ENCODE results near the gene LRRTM2. TPM values are rescaled to one million over a fixed set of nuclear protein-coding genes. Genes with fewer than 3 reads are reported as not detected.

LRRTM2 gene
- total RNA-seq, 1 donor from 2014 or later = not detected

DNA sequence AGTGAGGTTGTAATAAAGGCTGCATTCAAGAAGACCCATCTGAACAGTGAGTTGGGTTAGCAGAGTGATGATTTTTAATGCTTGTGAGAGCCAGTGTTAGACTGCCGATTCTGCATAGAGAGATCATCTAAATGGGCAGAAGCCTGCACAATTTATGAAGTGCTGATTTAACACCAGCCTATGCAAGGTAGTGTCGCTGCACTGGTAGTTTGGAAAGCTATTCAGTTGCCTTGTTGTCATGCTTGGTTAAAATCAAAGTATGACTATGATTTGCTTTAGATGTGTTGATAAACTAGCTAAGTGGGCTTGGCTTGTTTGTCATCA lies 379 bp upstream of the LRRTM2 start:
- no peak overlapping the region for H3K4me3 ChIP-seq
- H3K36me3 ChIP-seq = no peaks in the 10 kb centered on the region
- no peak for DNase-seq
- H3K27ac ChIP-seq (replicated peaks) = no peak overlapping the region
- TF ChIP-seq, protein P1, sequence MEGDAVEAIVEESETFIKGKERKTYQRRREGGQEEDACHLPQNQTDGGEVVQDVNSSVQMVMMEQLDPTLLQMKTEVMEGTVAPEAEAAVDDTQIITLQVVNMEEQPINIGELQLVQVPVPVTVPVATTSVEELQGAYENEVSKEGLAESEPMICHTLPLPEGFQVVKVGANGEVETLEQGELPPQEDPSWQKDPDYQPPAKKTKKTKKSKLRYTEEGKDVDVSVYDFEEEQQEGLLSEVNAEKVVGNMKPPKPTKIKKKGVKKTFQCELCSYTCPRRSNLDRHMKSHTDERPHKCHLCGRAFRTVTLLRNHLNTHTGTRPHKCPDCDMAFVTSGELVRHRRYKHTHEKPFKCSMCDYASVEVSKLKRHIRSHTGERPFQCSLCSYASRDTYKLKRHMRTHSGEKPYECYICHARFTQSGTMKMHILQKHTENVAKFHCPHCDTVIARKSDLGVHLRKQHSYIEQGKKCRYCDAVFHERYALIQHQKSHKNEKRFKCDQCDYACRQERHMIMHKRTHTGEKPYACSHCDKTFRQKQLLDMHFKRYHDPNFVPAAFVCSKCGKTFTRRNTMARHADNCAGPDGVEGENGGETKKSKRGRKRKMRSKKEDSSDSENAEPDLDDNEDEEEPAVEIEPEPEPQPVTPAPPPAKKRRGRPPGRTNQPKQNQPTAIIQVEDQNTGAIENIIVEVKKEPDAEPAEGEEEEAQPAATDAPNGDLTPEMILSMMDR (IDR thresholded peaks at IDR 0.05; ENCODE audit: borderline replicate concordance) = no peak
- H3K9me3 ChIP-seq (replicated peaks) = peaks cover 4% of the 10 kb centered on the region
- intact Hi-C loops (cut with micrococcal nuclease) = no loop called here
- H3K27me3 ChIP-seq (ENCODE audit: low read depth) = no peaks in the 10 kb centered on the region
- H3K4me1 ChIP-seq = peaks cover 78% of the 10 kb centered on the region

DNA sequence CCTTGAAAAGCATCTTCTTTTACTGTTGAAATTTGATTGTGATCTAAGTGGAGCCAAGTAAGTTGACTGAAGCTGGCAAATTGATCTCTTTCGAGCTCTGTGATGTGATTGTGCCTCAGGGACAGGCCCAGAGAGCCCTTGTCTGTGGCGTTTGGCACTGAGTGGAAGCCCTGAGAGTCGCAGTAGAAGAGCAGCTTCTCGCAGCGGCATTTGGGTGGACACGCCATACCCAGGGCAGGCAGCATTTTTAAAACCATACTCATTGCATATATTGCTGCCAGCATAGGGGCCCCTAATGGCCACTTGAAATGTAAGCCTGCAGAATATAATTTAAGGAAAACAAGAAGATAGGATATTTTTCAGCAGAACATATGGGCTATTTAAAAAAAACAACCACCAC lies 894 bp downstream of the LRRTM2 start:
- Histone ChIP-seq H3K36me3 (no peaks in the 10 kb centered on the region), H3K27me3 (ENCODE audit: low read depth) (no peaks in the 10 kb centered on the region), H3K4me3 (no peak overlapping the region), H3K4me1 (peaks cover 85% of the 10 kb centered on the region), H3K27ac (replicated peaks) (no peak overlapping the region), H3K9me3 (replicated peaks) (peaks cover 4% of the 10 kb centered on the region)
- intact Hi-C loops (cut with micrococcal nuclease) = no loop called here
- DNase-seq = no peak
- TF ChIP-seq, protein P1 (IDR thresholded peaks at IDR 0.05; ENCODE audit: borderline replicate concordance) = no peak

DNA sequence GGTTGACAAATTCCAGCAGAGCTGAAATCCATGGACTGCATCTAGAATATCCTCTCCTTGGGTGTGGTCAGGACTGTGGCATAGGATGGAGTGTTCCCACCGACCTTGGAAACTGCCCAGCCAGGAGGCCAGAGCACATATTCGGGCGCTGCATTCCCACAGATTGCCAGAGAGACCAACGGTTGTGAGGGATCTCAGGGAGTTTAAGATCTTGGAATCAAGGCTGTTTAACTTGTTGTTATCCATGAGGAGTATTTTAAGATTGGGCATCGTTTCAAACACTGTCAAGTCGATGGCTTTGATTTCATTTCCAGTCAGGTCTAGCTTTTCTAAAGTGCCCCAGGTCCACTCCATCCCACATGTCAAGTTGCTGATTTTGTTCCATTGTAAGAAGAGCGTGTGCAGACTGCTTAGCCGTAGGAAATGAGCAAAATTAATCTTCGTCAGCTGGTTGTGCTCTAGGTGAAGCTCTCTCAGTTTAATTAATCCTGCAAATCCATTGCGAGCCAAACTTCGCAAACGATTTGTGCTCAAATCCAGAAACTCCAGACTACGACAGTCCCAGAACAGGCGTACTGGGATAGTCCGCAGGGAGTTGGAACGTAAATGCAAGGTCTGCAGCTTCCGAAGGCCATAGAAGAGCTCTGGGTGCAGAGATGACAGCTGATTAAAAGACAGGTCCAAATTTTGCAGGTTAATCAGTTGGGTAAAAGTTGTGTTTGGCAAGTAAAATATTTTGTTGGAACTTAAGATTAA lies 1.5 kb downstream of the LRRTM2 start:
- H3K4me1 ChIP-seq = peaks cover 85% of the 10 kb centered on the region
- no peak overlapping the region for H3K27ac ChIP-seq (replicated peaks)
- no peaks in the 10 kb centered on the region for H3K27me3 ChIP-seq (ENCODE audit: low read depth)
- intact Hi-C loops (cut with micrococcal nuclease) = no loop called here
- DNase-seq = no peak
- no peaks in the 10 kb centered on the region for H3K36me3 ChIP-seq
- H3K4me3 ChIP-seq = no peak overlapping the region
- TF ChIP-seq, protein P1 (IDR thresholded peaks at IDR 0.05; ENCODE audit: borderline replicate concordance) = no peak
- peaks cover 4% of the 10 kb centered on the region for H3K9me3 ChIP-seq (replicated peaks)

DNA sequence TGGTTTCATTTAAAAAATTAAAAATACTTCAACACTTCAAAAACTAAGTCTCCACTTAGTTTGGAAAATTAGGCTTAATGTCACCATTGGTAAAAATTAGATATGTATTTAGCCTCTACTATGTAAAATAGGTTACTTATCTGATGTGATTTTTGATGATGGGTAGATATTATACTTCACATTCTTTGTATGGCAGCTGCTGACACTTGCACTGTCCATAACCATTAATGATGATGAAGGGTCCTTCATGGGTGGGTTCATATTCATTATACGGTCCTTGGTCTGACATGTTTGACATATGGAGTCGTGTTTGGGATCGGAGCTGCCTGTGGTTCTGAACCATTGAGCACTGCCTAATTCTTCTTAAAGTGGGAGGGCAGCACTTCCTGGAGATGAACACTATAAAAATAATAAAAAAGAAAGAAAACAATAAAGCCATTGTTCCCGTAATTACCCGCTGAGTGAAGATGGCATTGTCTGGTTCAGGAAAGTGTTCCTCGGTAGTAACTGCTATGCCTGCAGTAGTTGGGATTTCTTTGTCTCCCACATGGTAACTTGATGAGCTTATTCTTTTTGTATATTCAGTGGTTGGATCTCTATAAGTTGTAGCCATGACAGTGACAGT lies 2.2 kb downstream of the LRRTM2 start:
- H3K4me1 ChIP-seq = peaks cover 85% of the 10 kb centered on the region
- DNase-seq = no peak
- peaks cover 4% of the 10 kb centered on the region for H3K9me3 ChIP-seq (replicated peaks)
- H3K4me3 ChIP-seq = no peak overlapping the region
- no peaks in the 10 kb centered on the region for H3K36me3 ChIP-seq
- intact Hi-C loops (cut with micrococcal nuclease) = no loop called here
- H3K27me3 ChIP-seq (ENCODE audit: low read depth) = no peaks in the 10 kb centered on the region
- TF ChIP-seq, protein P1 (IDR thresholded peaks at IDR 0.05; ENCODE audit: borderline replicate concordance) = no peak
- H3K27ac ChIP-seq (replicated peaks) = no peak overlapping the region

DNA sequence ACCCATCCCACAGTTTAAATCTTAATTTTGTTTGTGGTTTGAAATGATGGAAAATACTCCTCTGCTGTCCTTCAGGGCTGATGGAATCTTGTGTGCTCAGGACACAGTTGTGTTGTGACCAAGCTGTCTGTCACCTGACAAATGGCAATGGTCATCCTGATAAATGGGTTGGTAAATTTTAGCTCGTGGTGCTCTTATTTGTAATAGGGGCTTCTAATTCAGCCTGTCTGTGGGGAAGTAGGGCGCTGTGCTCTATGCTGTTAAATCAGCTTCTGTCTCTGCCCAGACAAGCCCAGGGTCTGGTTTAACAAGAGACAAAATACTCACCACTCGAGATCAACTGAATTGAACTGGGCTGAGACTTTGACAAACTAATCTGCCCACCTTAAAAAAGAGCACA lies 4.5 kb downstream of the LRRTM2 start:
- no peak overlapping the region for H3K4me3 ChIP-seq
- no peak overlapping the region for H3K27ac ChIP-seq (replicated peaks)
- DNase-seq = no peak
- no peaks in the 10 kb centered on the region for H3K27me3 ChIP-seq (ENCODE audit: low read depth)
- TF ChIP-seq, protein P1 (IDR thresholded peaks at IDR 0.05; ENCODE audit: borderline replicate concordance) = no peak
- H3K4me1 ChIP-seq = peaks cover 98% of the 10 kb centered on the region
- H3K9me3 ChIP-seq (replicated peaks) = no peaks in the 10 kb centered on the region
- intact Hi-C loops (cut with micrococcal nuclease) = no loop called here
- no peaks in the 10 kb centered on the region for H3K36me3 ChIP-seq
